ENCODE measurements around the gene BNIP3.

GRCh38 chr10:131944976-131945695 is 36.6 kb downstream of the BNIP3 start:
- TF ChIP-seq CTCF (IDR thresholded peaks at IDR 0.05) (no peak), POLR2A (IDR thresholded peaks at IDR 0.05) (no peak), POLR2AphosphoS5 (IDR thresholded peaks at IDR 0.05) (no peak)

Data from upper lobe of left lung (tissue), 4 donors.